ENCODE measurements around the gene KIF19.

GRCh38 chr17:74353446-74354060, 27.5 kb downstream of the KIF19 start:
- TF ChIP-seq CTCF (IDR thresholded peaks at IDR 0.05; ENCODE audit: low read length), result no peak
- TF ChIP-seq EZH2phosphoT487 (IDR thresholded peaks at IDR 0.05; ENCODE audit: low read length), result no peak

All from MM.1S (cell line).